Neural cell (in vitro differentiated cells): ENCODE measurements around the gene CARS1. TPM values are rescaled to one million over a fixed set of nuclear protein-coding genes. Genes with fewer than 3 reads are reported as not detected.

Experiments
- H2AFZ ChIP-seq: fragments of 200-600, 300-800 bp; sonication (generic), shearing (Covaris generic); 2 replicates; pipeline ENCODE4 v1.6.0; 2014; ENCODE audit warnings: low read depth, mild to moderate bottlenecking, antibody characterized with exemption, low read length, moderate library complexity
- H3F3A ChIP-seq: fragments of 200-600 bp; shearing (Covaris generic); 2 replicates; pipeline ENCODE4 v1.6.1; 2016; ENCODE audit warnings: mild to moderate bottlenecking, moderate library complexity, mixed read lengths, antibody characterized with exemption, low read length; ENCODE audit not compliant: insufficient read depth, poor library complexity, severe bottlenecking
- H3K27ac ChIP-seq: fragments of 200-600, 300-800 bp; sonication (generic), shearing (Covaris generic); 2 replicates; pipeline ENCODE4 v1.5.1; 2014; ENCODE audit warnings: mild to moderate bottlenecking, low read length, moderate library complexity
- H3K27me3 ChIP-seq: fragments of 300-800, 200-600 bp; sonication (generic), shearing (Covaris generic); 2 replicates; pipeline ENCODE4 v1.6.0; 2014; ENCODE audit warnings: mild to moderate bottlenecking, low read depth, low read length, moderate library complexity; ENCODE audit not compliant: insufficient read depth
- H3K36me3 ChIP-seq: fragments of 300-800, 200-600 bp; sonication (generic), shearing (Covaris generic); 2 replicates; pipeline ENCODE4 v1.5.1; 2014; ENCODE audit warnings: mild to moderate bottlenecking, antibody characterized with exemption, low read length, moderate library complexity; ENCODE audit not compliant: insufficient read depth
- H3K4me2 ChIP-seq: fragments of 300-800, 200-600 bp; sonication (generic), shearing (Covaris generic); 2 replicates; pipeline ENCODE4 v1.6.0; 2014; ENCODE audit warnings: mild to moderate bottlenecking, low read length
- H3K4me3 ChIP-seq: fragments of 300-800, 200-600 bp; sonication (generic), shearing (Covaris generic); 2 replicates; pipeline ENCODE4 v1.5.1; 2014; ENCODE audit warnings: mild to moderate bottlenecking, low read length, moderate library complexity
- H3K79me2 ChIP-seq: fragments of 200-600 bp; shearing (Covaris generic); replicated peaks from 2 replicates; pipeline ENCODE4 v1.6.0; 2014; ENCODE audit warnings: mild to moderate bottlenecking, low read length, moderate library complexity; ENCODE audit not compliant: insufficient read depth
- H3K9ac ChIP-seq: fragments of 300-800, 200-600 bp; sonication (generic), shearing (Covaris generic); 2 replicates; pipeline ENCODE4 v1.6.1; 2016; ENCODE audit warnings: mild to moderate bottlenecking, low read length, mixed read lengths
- H3K9me2 ChIP-seq: fragments of 200-600 bp; shearing (Covaris generic); 2 replicates; pipeline ENCODE4 v1.6.1; 2016; ENCODE audit warnings: mild to moderate bottlenecking, low read length, mixed read lengths; ENCODE audit not compliant: insufficient read depth
- H3K9me3 ChIP-seq: fragments of 200-600, 300-800 bp; sonication (generic), shearing (Covaris generic); 2 replicates; pipeline ENCODE4 v1.6.1; 2016; ENCODE audit warnings: mild to moderate bottlenecking, mixed run types, low read length, moderate library complexity, mixed read lengths
- H4K20me1 ChIP-seq: fragments of 200-600 bp; shearing (Covaris generic); 2 replicates; pipeline ENCODE4 v1.6.1; 2016; ENCODE audit warnings: mild to moderate bottlenecking, mixed run types; ENCODE audit not compliant: insufficient read depth
- CTCF ChIP-seq: fragments of 450-650 bp; IDR thresholded peaks from 2 replicates; pipeline ENCODE4 v1.5.1; 2014; ENCODE audit warnings: antibody characterized with exemption, mild to moderate bottlenecking, moderate library complexity; ENCODE audit not compliant: poor library complexity, severe bottlenecking
- EP300 ChIP-seq: fragments of 450-650 bp; conservative IDR thresholded peaks from 2 replicates; pipeline ENCODE4 v1.6.1; 2014; ENCODE audit warnings: antibody characterized with exemption, mild to moderate bottlenecking, moderate library complexity; ENCODE audit not compliant: poor library complexity, severe bottlenecking
- EZH2 ChIP-seq: fragments of 200-600, 300-800 bp; shearing (Covaris generic), sonication (generic); IDR thresholded peaks from 2 replicates; pipeline ENCODE4 v1.6.1; 2014; ENCODE audit warnings: antibody characterized with exemption, low read length, borderline replicate concordance, mild to moderate bottlenecking; ENCODE audit not compliant: insufficient read depth, poor library complexity, severe bottlenecking
- MXI1 ChIP-seq: fragments of 450-650 bp; conservative IDR thresholded peaks from 2 replicates; pipeline ENCODE4 v1.6.1; 2014; ENCODE audit warnings: antibody characterized with exemption, mild to moderate bottlenecking; ENCODE audit not compliant: poor library complexity, severe bottlenecking
- POLR2AphosphoS5 ChIP-seq: IDR thresholded peaks from 2 replicates; pipeline ENCODE4 v1.6.1; 2012
- RAD21 ChIP-seq: fragments of 450-650 bp; conservative IDR thresholded peaks from 2 replicates; pipeline ENCODE4 v1.6.1; 2014; ENCODE audit warnings: antibody characterized with exemption, mild to moderate bottlenecking, moderate library complexity
- REST ChIP-seq: IDR thresholded peaks from 2 replicates; pipeline ENCODE4 v1.6.1; 2012; ENCODE audit warnings: borderline replicate concordance
- SMC3 ChIP-seq: fragments of 450-650 bp; conservative IDR thresholded peaks from 2 replicates; pipeline ENCODE4 v1.6.1; 2014; ENCODE audit warnings: antibody characterized with exemption, mild to moderate bottlenecking, moderate library complexity; ENCODE audit not compliant: poor library complexity
- TAF1 ChIP-seq: IDR thresholded peaks from 2 replicates; pipeline ENCODE4 v1.6.1; 2012; ENCODE audit warnings: low read depth
- polyA plus RNA-seq: library from polyadenylated mRNA; depleted of rRNA; stranded (reverse); fragments of >200 nt; gene quantifications from 2 replicates; pipeline ENCODE4 v1.2.3, GENCODE V29; 2014

Gene CARS1
- polyA plus RNA-seq, 1 donor from 2014 or later: 48.2 TPM

DNA sequence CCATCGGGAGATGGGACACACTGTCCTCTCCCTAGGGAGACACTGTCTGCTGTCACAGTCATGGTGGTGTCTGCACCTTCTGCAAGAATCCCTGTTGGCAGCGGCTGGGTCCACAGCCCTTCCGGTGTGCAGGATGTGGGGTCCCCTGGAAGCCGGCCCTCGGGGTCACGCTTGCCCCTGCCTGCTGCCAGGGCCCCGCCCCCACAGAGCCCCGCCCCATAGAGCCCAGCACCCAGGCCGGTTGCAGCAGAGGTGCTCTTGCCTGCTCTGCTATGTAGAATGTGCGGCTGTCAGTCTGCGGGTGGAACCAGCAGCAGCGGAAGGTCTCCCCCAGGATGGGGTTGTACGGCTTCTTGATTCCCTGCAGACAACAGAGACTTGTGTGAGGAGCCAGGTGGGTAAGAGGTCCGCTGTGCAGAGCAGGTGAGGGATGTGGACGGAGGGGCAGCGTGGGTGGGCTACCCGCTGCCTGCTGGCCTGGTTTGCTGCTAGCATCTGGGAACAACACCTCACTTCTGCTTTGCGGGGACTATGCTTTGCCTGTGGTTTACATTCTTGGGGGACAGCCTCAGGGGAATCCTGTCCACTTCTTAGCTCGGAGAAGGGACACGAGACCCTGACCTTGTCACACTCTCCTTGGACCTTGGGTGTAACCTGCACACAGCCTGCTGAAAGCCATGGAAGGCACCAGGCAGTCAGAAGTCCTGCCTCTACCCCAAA, 44.9 kb upstream of the CARS1 start:
- H2AFZ ChIP-seq: no peak overlapping the region
- H3K79me2 ChIP-seq: no peaks in the 10 kb centered on the region
- no peaks in the 10 kb centered on the region for H3K9me2 ChIP-seq
- H3K4me2 ChIP-seq: no peak overlapping the region
- H3K27ac ChIP-seq: no peak overlapping the region
- no peak overlapping the region for H3K9ac ChIP-seq
- no peaks in the 10 kb centered on the region for H4K20me1 ChIP-seq
- no peaks in the 10 kb centered on the region for H3K27me3 ChIP-seq
- no peak overlapping the region for H3K4me3 ChIP-seq
- H3F3A ChIP-seq: no peaks in the 10 kb centered on the region
- no peaks in the 10 kb centered on the region for H3K36me3 ChIP-seq
- H3K9me3 ChIP-seq: no peaks in the 10 kb centered on the region
- TF ChIP-seq EZH2 (no peak), EP300 (no peak)

DNA sequence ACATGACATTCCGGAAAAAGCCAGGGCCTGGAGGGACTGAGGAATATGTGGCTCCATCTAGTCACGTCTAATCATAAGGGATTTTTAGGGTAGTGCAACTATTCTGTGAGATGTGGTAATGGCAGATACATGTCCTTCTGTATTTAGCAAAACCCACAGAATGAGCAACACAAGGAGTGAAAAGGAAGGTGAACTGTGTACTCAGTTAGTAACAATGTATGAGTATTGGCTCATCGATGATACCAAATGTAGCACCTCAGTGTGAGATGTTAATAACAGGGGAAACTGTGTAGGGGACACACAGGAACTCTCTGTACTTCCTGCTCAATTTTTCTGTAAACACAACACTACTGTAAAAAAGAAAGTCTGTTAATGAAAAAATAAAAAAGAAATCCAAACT, 42.0 kb upstream of the CARS1 start:
- H3K79me2 ChIP-seq: no peaks in the 10 kb centered on the region
- no peaks in the 10 kb centered on the region for H3F3A ChIP-seq
- no peaks in the 10 kb centered on the region for H3K9me3 ChIP-seq
- H3K27me3 ChIP-seq: no peaks in the 10 kb centered on the region
- no peaks in the 10 kb centered on the region for H3K36me3 ChIP-seq
- TF ChIP-seq POLR2AphosphoS5: no peak
- TF ChIP-seq CTCF: no peak
- no peak for TF ChIP-seq SMC3
- no peak for TF ChIP-seq MXI1
- no peak for TF ChIP-seq EP300
- H3K27ac ChIP-seq: no peak overlapping the region
- H3K9me2 ChIP-seq: no peaks in the 10 kb centered on the region
- no peak overlapping the region for H3K4me3 ChIP-seq
- no peak overlapping the region for H2AFZ ChIP-seq
- H3K9ac ChIP-seq: no peak overlapping the region
- no peak overlapping the region for H3K4me2 ChIP-seq
- no peaks in the 10 kb centered on the region for H4K20me1 ChIP-seq

DNA sequence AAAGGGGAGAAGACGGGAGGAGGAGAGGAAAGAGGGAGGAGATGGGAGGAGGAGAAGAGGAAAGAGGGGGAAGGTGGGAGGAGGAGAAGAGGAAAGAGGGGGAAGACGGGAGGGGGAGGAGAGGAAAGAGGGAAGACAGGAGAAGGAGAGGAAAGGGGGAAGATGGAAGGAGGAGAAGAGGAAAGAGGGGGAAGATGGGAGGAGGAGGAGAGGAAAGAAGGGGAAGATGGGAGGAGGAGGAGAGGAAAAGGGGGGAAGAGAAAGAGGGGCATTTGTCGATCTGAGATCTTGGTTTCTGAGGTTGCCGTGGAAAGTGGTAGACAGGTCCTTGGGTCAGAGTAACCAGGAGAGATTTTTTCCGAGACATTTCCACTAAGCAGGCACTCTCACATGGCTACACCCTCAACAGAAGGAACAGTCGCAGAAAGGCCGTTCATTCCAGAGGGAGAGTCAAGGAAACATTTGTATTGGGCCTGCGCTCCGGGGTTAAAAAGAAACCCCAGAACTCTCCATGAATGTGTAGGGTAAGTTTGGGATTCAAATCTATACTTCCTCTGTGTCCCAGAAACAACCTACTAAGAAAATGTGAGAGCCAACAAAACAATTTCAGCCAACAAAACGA, 39.8 kb upstream of the CARS1 start:
- no peaks in the 10 kb centered on the region for H3K36me3 ChIP-seq
- no peak overlapping the region for H2AFZ ChIP-seq
- H3K79me2 ChIP-seq: no peaks in the 10 kb centered on the region
- H3K9me3 ChIP-seq: no peaks in the 10 kb centered on the region
- H3K4me2 ChIP-seq: no peak overlapping the region
- H4K20me1 ChIP-seq: no peaks in the 10 kb centered on the region
- no peaks in the 10 kb centered on the region for H3F3A ChIP-seq
- no peak overlapping the region for H3K4me3 ChIP-seq
- H3K9ac ChIP-seq: no peak overlapping the region
- H3K9me2 ChIP-seq: no peaks in the 10 kb centered on the region
- no peak overlapping the region for H3K27ac ChIP-seq
- no peak for TF ChIP-seq MXI1
- TF ChIP-seq EP300: no peak
- TF ChIP-seq POLR2AphosphoS5: no peak
- TF ChIP-seq EZH2: no peak
- no peak for TF ChIP-seq REST
- TF ChIP-seq CTCF: no peak
- TF ChIP-seq SMC3: no peak
- no peak for TF ChIP-seq RAD21
- TF ChIP-seq TAF1: no peak
- H3K27me3 ChIP-seq: no peaks in the 10 kb centered on the region
